Activated CD4-positive, alpha-beta T cell treated with anti-CD3 and anti-CD28 coated beads, Interleukin-2, Interleukin-6, amounts not matched to agents 100 ng/mL and 50 ng/mL, durations not matched to agents 16 hours and 8 hours (primary cell): Measurements from ENCODE around the gene SCN8A.
"Not testable (repeated sequence)": the region's sequence is repeated elsewhere in the genome, so short reads cannot be mapped to it uniquely, and the experiment has no call there.

Experiments used
- DNase-seq: peaks from one replicate; pipeline ENCODE4 v3.0.0-alpha.2; 2020

Gene SCN8A

DNA sequence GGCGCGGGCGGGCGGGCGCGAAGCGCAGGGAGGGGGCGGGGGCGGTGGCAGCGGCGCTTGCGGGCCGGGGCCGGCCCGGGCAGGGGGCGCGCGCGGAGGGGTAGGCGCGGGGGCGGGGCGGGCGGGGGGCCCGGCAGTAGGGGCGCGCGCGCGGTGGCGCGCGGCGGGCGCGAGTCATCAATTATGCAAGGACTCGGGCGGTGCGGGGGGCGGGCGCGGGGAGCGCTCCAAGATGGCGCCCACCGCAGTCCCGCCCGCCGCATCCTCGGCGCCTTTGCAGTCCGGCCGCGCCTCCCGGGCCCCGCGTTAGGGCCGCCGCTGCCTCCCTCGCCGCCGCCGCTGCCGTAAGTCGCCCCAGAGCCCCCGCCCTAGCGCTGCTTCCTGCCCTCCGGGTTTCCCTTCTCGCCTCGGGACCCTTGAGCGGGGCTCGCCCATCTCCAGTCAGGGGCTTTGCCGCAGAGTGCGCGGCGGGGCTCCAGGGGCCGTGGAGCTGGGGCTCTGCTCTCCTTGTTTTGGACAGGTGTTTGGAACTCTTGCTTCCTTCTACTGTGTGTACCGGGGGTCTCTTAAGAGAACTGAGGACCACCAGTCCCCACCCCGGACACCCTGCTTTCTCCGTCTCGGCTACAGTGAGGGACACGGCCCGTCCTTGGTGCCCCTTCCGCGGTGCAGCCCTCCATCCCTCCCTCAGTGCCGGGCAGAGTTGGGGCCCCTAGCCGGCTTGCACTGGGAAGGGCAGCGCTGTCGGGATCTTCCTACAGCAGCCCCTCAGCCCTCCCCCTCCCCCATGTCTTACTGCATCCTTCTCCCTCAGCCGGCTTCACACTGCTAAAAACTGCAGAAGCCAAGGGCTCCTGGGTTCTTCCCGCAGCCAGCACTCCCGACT is at the start of gene SCN8A:
TSS of gene SCN8A (plus strand) at position 218 of the 886 bp plus-strand sequence. CDS start 71,585 bp downstream, outside the sequence.
- DNase-seq = peak; percentile 38

DNA sequence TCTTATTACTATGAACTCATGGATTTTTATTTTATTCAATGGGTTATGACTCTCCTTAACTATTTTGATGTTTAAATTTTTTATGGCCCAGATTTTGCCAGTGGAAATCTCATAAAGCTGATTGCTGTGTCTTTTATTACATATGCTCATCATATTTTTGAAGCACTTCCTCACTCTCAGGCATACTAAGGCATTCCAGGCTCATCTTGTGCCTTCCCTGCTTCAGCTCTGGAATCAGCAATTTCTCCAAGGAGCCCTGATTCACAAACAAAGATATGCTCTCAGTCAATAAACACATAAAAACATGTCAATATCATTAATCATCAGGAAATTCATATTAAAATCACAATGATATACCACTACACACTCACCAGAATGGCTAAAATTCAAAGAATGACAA is 44.9 kb upstream of the SCN8A start:
- DNase-seq = no peak

DNA sequence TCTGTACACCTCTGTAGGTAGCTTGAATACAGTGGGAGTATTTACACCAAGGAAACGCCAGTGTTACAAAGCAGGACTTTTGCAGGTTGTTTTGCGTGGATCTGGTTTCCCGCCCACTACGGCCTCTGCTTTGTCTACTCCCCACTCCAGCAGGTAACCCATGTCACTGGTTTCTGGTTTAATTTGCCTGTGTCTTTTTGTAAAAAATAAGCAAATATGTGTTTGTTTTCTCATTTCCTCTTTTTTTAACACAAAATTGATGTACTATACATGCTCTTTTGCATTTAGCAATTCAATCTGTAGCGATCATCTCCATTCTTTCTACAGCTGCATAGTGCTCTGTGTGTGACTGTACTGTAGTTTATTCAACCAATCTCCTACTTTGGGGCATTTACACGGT is 43.4 kb upstream of the SCN8A start:
- DNase-seq = no peak

DNA sequence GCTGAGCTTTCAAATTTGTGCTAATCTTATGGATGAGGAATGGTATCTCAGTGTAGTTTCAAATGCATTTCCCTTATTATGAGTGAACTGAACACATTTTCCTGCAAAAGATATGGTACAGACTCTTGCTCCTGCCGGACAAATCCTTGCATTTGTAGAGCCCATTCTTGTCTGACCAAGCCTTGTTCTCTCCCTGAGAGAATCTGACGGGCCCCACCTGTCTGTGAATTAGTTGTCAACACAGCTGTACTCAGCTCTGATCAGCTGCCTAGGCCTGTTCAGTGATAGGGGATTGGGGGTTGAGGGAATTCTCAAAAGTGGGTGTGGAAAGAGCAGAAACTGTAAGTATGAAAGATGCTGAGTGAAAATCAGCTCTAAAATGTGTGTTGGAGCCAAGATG is 42.8 kb upstream of the SCN8A start:
- no peak for DNase-seq

- no peak for DNase-seq
Measured at GRCh38 chr12:51549637-51550036, 41.4 kb upstream of the SCN8A start.

- DNase-seq = not testable (repeated sequence)
Measured at GRCh38 chr12:51568271-51569032, 22.6 kb upstream of the SCN8A start.

GRCh38 chr12:51579321-51579850 is 11.6 kb upstream of the SCN8A start:
- no peak for DNase-seq

DNA sequence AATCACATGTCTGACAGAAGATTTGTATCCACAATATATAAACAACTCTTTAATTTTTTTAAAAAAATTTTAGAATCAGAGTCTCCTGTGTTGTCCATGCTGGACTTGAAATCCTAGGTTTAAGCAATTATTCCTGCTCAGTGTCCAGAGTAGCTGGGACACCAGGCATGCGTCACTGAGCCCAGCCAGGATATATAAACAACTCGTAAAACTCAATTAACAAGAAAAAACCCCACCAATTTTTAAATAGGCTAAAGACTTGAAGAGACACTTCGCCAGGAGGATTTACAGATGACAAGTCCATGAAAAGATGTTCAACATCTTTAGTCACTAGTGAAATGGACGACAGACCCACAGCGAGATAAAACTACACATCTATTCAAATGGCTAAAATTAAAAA is 2.0 kb upstream of the SCN8A start:
- DNase-seq = no peak

GRCh38 chr12:51589557-51590176 is 1.4 kb upstream of the SCN8A start:
- no peak for DNase-seq

- peak; percentile 81 for DNase-seq
Measured at GRCh38 chr12:51590347-51591015, 552 bp upstream of the SCN8A start.

DNA sequence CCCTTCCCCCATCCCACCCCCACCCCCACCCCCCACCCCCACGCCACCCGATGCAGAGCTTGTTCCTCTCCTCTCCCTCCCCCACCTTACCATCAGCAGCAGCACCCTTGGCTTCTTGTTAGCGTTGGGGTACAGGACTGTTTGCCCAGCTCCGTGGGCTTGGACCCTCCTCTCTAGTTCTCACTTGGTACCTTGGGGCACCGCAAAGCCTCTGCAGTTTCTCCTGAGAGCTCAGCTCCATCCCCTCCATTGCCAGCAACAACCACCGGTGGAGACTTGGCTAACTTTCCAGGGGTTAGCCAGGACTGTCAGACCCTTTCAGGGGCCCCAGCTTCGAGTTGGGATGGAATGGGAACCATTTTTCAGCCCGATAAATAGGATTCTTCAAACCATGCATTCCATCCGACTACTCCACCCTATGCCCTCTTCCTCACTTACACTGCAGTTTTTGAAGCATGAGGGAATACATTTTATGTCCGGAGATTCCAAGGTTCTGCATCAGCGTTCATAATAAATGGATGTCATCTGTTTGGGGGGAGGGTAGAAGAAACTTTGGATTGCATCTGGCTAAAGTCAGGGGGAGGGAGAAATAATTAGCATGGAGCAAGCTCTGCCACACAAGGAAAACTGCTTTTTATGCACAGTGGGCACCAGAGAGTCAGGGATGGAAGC is 1.1 kb downstream of the SCN8A start:
- DNase-seq = no peak

DNA sequence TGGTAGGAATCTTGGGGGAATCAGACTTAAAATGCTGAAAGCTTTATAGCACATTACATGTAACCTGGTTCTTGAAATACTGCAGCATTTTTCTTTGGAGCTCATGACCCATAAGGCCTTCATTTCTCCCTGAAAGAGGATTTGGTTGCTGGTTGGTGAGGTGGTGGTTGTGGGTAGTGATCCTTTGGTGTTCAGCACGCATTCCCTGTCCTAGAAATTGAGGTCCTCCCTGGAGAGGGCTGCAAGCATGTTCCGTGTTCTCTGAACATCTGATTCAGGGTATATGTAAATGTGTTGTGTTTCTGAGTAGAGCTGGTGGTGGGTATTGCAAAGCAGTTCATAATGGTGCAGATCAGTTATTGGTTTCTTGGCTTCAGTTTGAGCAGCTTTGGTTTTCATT is 2.0 kb downstream of the SCN8A start:
- no peak for DNase-seq

- peak; percentile 17 for DNase-seq
Measured at GRCh38 chr12:51593539-51593938, 2.5 kb downstream of the SCN8A start.

DNA sequence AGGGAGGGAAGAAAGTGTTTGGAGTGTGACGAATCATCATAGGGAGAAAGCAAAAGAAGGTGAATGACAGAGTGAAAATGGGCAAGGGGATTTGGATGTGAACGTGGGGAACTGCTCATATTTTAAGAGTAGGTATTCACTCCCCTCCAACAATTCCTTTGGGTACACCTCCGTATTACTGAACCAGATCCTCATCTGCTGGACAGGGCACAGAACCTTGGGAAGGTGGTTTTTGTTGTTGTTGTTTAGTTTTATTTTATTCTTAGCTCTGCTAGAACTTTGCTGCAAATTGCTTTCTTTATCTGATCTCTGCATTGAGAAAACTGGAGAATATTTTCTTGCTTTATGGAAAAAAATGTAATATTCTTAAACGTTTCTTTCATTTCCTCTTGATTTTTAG is 7.1 kb downstream of the SCN8A start:
- DNase-seq = no peak

DNA sequence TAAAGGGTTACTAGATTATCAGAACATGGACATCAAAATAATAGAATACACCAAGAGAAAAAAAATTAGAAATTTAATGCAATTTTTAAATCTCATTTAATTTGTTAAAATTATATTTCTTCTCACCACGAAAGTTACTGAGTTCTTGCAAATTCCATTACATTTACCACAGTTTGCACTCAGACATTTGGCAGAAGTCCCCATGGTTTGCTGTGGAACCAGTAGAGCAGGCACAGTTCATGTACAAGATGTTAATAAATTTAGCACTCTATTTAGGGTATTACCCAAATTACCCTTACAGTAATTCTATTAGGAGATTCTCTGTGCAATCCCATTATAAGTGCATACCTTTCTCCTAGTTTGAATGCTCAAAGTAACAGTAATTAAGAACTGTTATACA is 9.7 kb downstream of the SCN8A start:
- no peak for DNase-seq

GRCh38 chr12:51601241-51601640 is 10.2 kb downstream of the SCN8A start:
- no peak for DNase-seq

- not testable (repeated sequence) for DNase-seq
Measured at GRCh38 chr12:51605896-51606295, 14.9 kb downstream of the SCN8A start.

GRCh38 chr12:51607197-51607596 is 16.2 kb downstream of the SCN8A start:
- DNase-seq = not testable (repeated sequence)

- DNase-seq = no peak
Measured at GRCh38 chr12:51620448-51620847, 29.4 kb downstream of the SCN8A start.

DNA sequence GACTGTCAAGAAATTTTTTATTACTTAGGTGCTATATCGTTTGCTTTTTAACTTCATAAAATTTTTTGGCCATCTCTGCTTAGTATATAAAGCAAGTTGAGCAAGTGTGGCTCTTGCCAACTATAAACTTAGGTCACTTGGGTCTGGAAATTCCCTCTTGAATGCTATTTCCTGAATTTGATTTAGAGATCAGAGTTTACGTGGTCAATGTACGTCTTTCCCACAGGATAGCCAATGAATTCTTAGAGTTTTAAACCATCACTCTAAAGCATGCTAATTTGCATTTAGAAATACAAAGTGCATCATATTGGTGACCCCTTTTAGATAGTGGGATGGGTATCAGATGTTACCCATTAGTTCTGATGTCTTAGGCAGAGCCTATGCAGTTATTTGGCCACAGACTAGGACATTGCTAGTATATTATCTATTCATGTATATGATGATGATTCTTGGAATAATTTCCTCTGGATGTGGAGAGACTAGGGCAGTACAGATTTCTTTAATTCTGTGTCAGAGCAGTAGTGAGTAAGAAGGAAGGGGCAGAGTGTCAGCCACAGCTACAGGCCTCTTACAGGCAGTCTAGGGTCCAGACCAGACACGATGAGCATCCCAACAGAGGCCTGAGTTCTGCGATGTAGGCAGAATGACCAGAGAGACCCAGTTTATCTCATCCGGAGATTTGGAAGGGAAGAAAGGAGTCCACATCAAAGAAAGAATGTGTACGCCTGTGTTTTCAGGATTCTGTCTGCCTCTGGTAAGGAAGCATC is 30.3 kb downstream of the SCN8A start:
- DNase-seq = no peak

- DNase-seq = no peak
Measured at GRCh38 chr12:51622564-51622963, 31.5 kb downstream of the SCN8A start.
